Heart right ventricle (tissue), 16 donors: ENCODE data around the gene PHLDB1. TPM values are rescaled to one million over a fixed set of nuclear protein-coding genes. Genes with fewer than 3 reads are reported as not detected.
"Not testable (repeated sequence)": the region's sequence is repeated elsewhere in the genome, so short reads cannot be mapped to it uniquely, and the experiment has no call there.

ENCODE experiments used
- ATAC-seq, 8 donors: fragments of 200-7000 bp; cut with Tn5 transposase; one replicate each; pipeline ENCODE4 v1.9.1; 2020; ENCODE audit warnings: mild to moderate bottlenecking in 8 of 8, moderate library complexity in 8 of 8, moderate number of reproducible peaks in 1 of 8
- DNase-seq, 2 donors: peaks; one replicate each; pipeline ENCODE4 v3.0.0-alpha.2; 2020
- H3K27ac ChIP-seq, 10 donors: fragments of 200-600 bp; sonication (generic) in 2 of 10; one replicate each; pipeline versions ENCODE4 v1.5.0 to v1.8.0; 2020 to 2022; ENCODE audit warnings: mild to moderate bottlenecking in 3 of 10
- H3K27me3 ChIP-seq, 7 donors: fragments of 200-600 bp; one replicate each; pipeline ENCODE4 v1.8.0; 2021 to 2022; ENCODE audit warnings: mild to moderate bottlenecking in 2 of 7
- H3K36me3 ChIP-seq, 9 donors: fragments of 200-600 bp; sonication (generic) in 1 of 9; one replicate each; pipeline versions ENCODE4 v1.5.0 to v1.8.0; 2020 to 2022; ENCODE audit warnings: mild to moderate bottlenecking in 2 of 9
- H3K4me1 ChIP-seq, 9 donors: fragments of 200-600 bp; sonication (generic) in 1 of 9; one replicate each; pipeline versions ENCODE4 v1.5.0 to v1.8.0; 2020 to 2022; ENCODE audit warnings: mild to moderate bottlenecking in 4 of 9
- H3K4me3 ChIP-seq, 10 donors: fragments of 200-600 bp; sonication (generic) in 2 of 10; one replicate each; pipeline versions ENCODE4 v1.5.0 to v1.8.0; 2020 to 2022; ENCODE audit warnings: mild to moderate bottlenecking in 7 of 10, moderate library complexity in 2 of 10
- H3K9me3 ChIP-seq, 11 donors: fragments of 200-600 bp in 10 of 11; sonication (generic) in 2 of 11; one replicate each; pipeline versions ENCODE4 v1.5.0 to v1.8.0; 2013 to 2022; ENCODE audit warnings: mild to moderate bottlenecking in 2 of 11, control low read depth in 1 of 11, moderate library complexity in 1 of 11
- WGBS, 2 donors: extraction: QIAGEN DNeasy Blood & Tissue Kit; methylation state at CpG; one replicate each; pipeline ENCODE4 v1.1.7; 2013; ENCODE audit warnings: inconsistent platforms in 1 of 2; 5-methylcytosine and 5-hydroxymethylcytosine counted together
- intact Hi-C, 10 donors: fragments of 100-400 bp; cut with DNase I; formaldehyde crosslinking; loops; one replicate each; pipeline versions ENCODE4 v1.11.1 to v1.14.2; 2022
- polyA plus RNA-seq, 2 donors: library from polyadenylated mRNA; stranded (reverse); fragments of 200-250 nt; gene quantifications; one replicate each; pipeline ENCODE4 v1.2.3, GENCODE V29; 2013
- total RNA-seq, 10 donors: library from RNA; stranded (reverse); fragmentation: NEBNext Ultra II Directional in 3 of 10; extraction: Animal tissue kit (Norgen Biotek cat#: 25700) in 3 of 10; gene quantifications; one replicate each; pipeline versions ENCODE4 v1.2.1 to v1.2.4, GENCODE V29; 2021 to 2023
- TF ChIP-seq, protein P1 (sequence below), 9 donors: fragments of 200-600 bp; sonication (generic) in 2 of 9; IDR thresholded peaks; one replicate each; pipeline versions ENCODE4 v1.5.0 to v1.8.0; 2021 to 2022; ENCODE audit warnings: antibody characterized with exemption in 9 of 9, mild to moderate bottlenecking in 5 of 9, moderate library complexity in 1 of 9
- donor health status: Arrhythmogenic right ventricular cardiomyopathy.
- donor health status: ischemic (EF 13 %, LVEDD 7.1; RV severe dilation, severe dysfunction).
- donor health status: healthy with polysubstance abuse.
- donor health status: DM: no; HTN: yes; CAD: no.
- donor health status: DM: no; HTN: no; CAD: no.
- donor health status: ischemic (EF 25% LVEDD 6.9; RV normal size, moderate dysfunction).
- donor health status: ischemic (EF 25% LVEDD 5.7; RV mildly dilated, moderate dysfunction).
- donor health status: healthy.
- donor health status: DM: yes; HTN: yes; CAD: no.
- donor health status: Ischemic cardiomyopathy.
- donor health status: ischemic (EF 35%, LVEDD 5.7; RV mildly dilated, moderate dysfunction).
- donor health status: nonischemic (EF 11% LVEDD 7.7; RV severe dilation, severe dysfunction).
- donor health status: DM: yes; HTN: yes; CAD: no.
- donor health status: PGD.
- donor health status: ischemic (EF 29% LVEDD 5.4; RV normal size, mild dysfunction).
- donor health status: nonischemic (EF 23%, LVEDD 6.1; RV moderate dilation, normal function).

The PHLDB1 gene
- total and polyA plus RNA-seq, 12 donors, result 74.9 to 259 (median 114) TPM

DNA sequence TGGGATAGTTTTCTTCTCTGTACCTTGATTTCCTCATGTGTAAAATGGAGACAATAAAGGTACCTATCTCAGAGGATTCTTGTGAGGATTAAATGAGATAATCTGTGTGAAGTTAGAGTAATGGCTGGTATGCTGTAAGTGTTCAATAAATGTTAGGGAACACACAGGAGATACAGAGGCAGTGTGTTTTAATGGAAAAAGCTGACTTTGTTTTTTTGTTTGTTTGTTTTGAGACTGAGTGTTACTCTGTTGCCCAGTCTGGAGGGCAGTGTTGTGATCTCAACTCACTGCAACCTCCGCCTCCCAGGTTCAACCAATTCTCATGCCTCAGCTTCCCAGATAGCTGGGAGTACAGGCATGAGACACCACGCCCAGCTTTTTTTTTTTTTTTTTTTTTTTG, 37.7 kb upstream of the PHLDB1 start:
- WGBS, 2 donors, result 94 to 95% methylated on average over 2 of the region's 2 CpGs
- no peak overlapping the region for H3K27ac ChIP-seq
- H3K9me3 ChIP-seq, result no peaks in the 10 kb centered on the region
- H3K4me1 ChIP-seq, result peaks cover 4 to 36% (median 20%) of the 10 kb centered on the region in 9 donors
- H3K27me3 ChIP-seq, result no peaks in the 10 kb centered on the region
- H3K4me3 ChIP-seq, result no peak overlapping the region
- TF ChIP-seq, protein P1, sequence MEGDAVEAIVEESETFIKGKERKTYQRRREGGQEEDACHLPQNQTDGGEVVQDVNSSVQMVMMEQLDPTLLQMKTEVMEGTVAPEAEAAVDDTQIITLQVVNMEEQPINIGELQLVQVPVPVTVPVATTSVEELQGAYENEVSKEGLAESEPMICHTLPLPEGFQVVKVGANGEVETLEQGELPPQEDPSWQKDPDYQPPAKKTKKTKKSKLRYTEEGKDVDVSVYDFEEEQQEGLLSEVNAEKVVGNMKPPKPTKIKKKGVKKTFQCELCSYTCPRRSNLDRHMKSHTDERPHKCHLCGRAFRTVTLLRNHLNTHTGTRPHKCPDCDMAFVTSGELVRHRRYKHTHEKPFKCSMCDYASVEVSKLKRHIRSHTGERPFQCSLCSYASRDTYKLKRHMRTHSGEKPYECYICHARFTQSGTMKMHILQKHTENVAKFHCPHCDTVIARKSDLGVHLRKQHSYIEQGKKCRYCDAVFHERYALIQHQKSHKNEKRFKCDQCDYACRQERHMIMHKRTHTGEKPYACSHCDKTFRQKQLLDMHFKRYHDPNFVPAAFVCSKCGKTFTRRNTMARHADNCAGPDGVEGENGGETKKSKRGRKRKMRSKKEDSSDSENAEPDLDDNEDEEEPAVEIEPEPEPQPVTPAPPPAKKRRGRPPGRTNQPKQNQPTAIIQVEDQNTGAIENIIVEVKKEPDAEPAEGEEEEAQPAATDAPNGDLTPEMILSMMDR (IDR thresholded peaks at IDR 0.05), result no peak
- DNase-seq (no peak), ATAC-seq (no peak)
- peaks cover 0 to 3% (median 0%) of the 10 kb centered on the region in 9 donors for H3K36me3 ChIP-seq
- intact Hi-C loops, result loop anchor here in 4 of 10 donors (5.0 to 10.0 kb wide), 3 partner anchors 37 to 215 kb away; partner anchors contain the start of genes PHLDB1 (in 2 of the 4) and TMEM25 (in 1 of the 4)

DNA sequence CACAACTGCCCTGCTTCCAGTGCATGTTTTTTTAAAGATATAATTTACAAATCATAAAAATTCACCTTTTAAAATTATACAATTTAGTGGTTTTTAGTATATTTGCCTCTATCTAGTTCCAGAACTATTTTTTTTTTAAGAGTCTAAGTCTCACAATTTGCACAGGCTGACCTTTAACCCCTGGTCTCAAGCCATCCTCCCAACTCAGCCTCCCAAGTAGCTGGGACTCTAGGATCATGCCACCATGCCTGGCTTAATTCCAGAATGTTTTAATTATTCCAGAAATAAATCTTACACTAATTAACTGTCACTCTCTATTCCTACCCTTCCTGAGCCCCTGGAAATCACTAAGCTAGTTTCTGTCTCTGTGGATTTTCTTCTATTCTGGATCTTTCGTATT, 36.6 kb upstream of the PHLDB1 start:
- ATAC-seq (no peak), DNase-seq (no peak)
- peaks cover 0 to 5% (median 0%) of the 10 kb centered on the region in 9 donors for H3K36me3 ChIP-seq
- TF ChIP-seq, protein P1 (IDR thresholded peaks at IDR 0.05), result no peak
- no peak overlapping the region for H3K4me3 ChIP-seq
- WGBS, 2 donors, result 100% methylated on average over 1 of the region's 1 CpG
- peaks cover 7 to 43% (median 31%) of the 10 kb centered on the region in 9 donors for H3K4me1 ChIP-seq
- intact Hi-C loops, result loop anchor here in 3 of 10 donors (5.0 to 10.0 kb wide), 2 partner anchors 37 to 214 kb away; partner anchors contain the start of gene PHLDB1 (in 2 of the 3)
- H3K9me3 ChIP-seq, result no peaks in the 10 kb centered on the region
- no peaks in the 10 kb centered on the region for H3K27me3 ChIP-seq
- peak overlapping the region in 2 of 10 donors; percentile 99 to 100 for H3K27ac ChIP-seq

DNA sequence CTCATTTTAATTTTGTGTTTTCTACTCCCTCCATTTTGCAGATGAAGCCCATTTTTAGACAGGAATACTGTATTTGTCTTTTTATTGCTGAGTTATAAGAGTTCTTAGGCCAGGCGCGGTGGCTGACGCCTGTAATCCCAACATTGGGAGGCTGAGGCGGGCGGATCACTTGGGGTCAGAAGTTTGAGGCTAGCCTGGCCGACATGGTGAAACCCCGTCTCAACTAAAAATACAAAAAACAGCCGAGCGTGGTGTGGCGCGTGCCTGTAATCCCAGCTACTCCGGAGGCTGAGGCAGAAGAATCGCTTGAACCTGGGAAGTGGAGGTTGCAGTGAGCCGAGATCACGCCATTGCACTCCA, 35.7 kb upstream of the PHLDB1 start:
- Histone ChIP-seq H3K27ac (peak overlapping the region; percentile 90 to 100 (median 98)), H3K4me3 (peak overlapping the region; percentile 88 to 99 (median 97)), H3K4me1 (peaks cover 7 to 46% (median 37%) of the 10 kb centered on the region in 9 donors)
- 10 to 22% methylated on average over 15 of the region's 15 CpGs for WGBS, 2 donors
- TF ChIP-seq, protein P1 (IDR thresholded peaks at IDR 0.05), result peak in 1 of 9 donors; percentile 3
- peak in 1 of 2 donors; percentile 25 for DNase-seq
- peak in 1 of 8 donors; percentile 39 for ATAC-seq
- not testable (repeated sequence) for H3K9me3 ChIP-seq, H3K36me3 ChIP-seq, H3K27me3 ChIP-seq
- intact Hi-C loops, result loop anchor here in 3 of 10 donors (5.0 to 10.0 kb wide), 2 partner anchors 36 to 213 kb away; partner anchors contain the start of gene PHLDB1 (in 2 of the 3)

- Histone ChIP-seq H3K4me1 (peaks cover 7 to 53% (median 40%) of the 10 kb centered on the region in 9 donors), H3K9me3 (no peaks in the 10 kb centered on the region), H3K27ac (peak within 1 kb of the TSS; percentile 90 to 100 (median 98)), H3K4me3 (peak within 1 kb of the TSS; percentile 88 to 99 (median 97)), H3K27me3 (no peaks in the 10 kb centered on the region), H3K36me3 (peaks cover 0 to 7% (median 0%) of the 10 kb centered on the region in 9 donors)
- intact Hi-C loops, result loop anchor here in 3 of 10 donors (5.0 to 10.0 kb wide), 2 partner anchors 35 to 212 kb away; partner anchors contain the start of gene PHLDB1 (in 2 of the 3)
- TF ChIP-seq, protein P1 (IDR thresholded peaks at IDR 0.05), result no peak
- 0% methylated on average over 54 to 55 of the region's 55 CpGs for WGBS, 2 donors
- ATAC-seq, result peak; percentile 86 to 94 (median 90)
- peak; percentile 80 to 81 for DNase-seq
Measured at GRCh38 chr11:118572061-118572980, 35.1 kb upstream of the PHLDB1 start, which contains the start of gene ARCN1. Gene ARCN1, plus strand, starts transcription at chr11:118572409. Its CDS starts 139 bp downstream, at chr11:118572548.
